HG03025 (cell line): ENCODE data around the gene ADAM12.
A peak's percentile ranks its signal among the peaks of the same experiment; 100 is the strongest.

Source experiments
- ATAC-seq: cut with Tn5 transposase; IDR thresholded peaks from one replicate; pipeline ENCODE4 v1.9.1; 2021; ENCODE audit warnings: mild to moderate bottlenecking, moderate library complexity; ENCODE audit not compliant: unreplicated experiment, low FRiP score

The ADAM12 gene

GRCh38 chr10:126127481-126128029 lies 260.7 kb downstream of the ADAM12 start:
- no peak for ATAC-seq

- no peak for ATAC-seq
Observed at GRCh38 chr10:126126866-126127265, 261.4 kb downstream of the ADAM12 start.

GRCh38 chr10:126126023-126126422 lies 262.3 kb downstream of the ADAM12 start:
- ATAC-seq: no peak

DNA sequence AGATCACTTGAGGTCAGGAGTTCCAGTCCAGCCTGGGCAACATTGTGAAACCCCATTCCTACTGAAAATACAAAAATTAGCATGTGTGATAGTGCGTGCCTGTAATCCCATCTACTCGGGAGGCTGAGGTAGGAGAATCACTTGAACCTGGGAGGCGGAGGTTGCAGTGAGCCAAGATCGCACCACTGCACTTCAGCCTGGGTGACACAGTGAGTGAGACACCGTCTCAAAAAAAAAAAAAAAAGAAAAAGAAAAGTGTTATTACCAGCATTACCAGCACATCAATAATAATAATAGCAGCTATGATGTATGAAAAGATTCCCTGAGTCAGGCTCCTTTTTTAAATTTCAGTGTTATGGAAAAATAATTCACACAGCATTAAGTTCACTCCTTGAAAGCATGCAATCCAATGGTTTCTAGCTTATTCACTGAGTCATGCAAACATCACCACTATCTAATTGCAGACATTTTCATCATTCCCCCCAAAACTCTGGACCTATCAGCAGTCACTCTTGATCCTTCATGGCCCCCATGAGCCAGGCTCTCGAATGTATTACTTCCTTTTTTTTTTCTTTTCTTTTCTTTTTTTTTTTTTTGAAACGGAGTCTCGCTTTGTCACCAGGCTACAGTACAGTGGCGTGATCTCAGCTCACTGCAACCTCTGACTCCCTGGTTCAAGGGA lies 263.5 kb downstream of the ADAM12 start:
- no peak for ATAC-seq

GRCh38 chr10:126124046-126124445 lies 264.2 kb downstream of the ADAM12 start:
- ATAC-seq: no peak

DNA sequence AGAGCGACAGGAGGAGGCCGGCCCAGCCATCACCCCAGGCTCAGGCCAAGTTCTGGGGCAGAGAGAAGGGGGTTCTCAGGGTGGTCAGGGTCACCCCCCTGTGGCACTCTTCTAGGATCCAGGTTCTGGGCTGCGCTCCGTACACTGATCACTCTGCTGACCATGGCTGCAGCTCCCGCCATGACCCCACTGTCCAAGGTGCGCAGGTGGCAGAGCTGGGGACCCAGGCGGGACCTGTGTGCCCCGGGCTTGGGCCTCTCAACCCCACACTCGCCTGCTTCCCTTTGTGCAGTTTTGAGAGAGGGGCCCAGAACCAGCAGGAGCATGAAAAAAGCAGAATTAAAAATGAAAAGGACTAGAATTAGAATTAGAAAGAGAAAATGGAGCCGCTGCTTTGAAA lies 264.8 kb downstream of the ADAM12 start:
- ATAC-seq: no peak

- ATAC-seq: no peak
Observed at GRCh38 chr10:126122881-126123280, 265.4 kb downstream of the ADAM12 start.

- no peak for ATAC-seq
Observed at GRCh38 chr10:126119599-126119998, 268.7 kb downstream of the ADAM12 start.

DNA sequence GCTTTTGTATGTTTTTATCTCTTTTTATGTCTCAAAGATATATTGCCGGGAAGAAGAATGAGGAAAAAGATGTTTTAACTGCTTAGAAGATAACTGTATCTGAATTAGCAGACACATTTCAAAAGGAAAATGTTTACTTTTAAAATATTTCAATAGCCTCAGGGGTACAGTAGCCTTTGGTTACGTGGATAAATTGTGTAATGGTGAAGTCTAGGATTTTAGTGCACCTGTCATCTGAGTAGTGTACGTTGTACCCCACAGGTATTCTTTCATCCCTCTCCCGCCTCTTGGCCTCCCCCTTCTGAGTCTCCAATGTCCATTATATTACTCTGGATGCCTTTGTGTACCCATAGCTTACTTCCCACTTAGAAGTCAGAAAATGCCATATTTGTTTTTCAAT lies 269.8 kb downstream of the ADAM12 start:
- no peak for ATAC-seq

DNA sequence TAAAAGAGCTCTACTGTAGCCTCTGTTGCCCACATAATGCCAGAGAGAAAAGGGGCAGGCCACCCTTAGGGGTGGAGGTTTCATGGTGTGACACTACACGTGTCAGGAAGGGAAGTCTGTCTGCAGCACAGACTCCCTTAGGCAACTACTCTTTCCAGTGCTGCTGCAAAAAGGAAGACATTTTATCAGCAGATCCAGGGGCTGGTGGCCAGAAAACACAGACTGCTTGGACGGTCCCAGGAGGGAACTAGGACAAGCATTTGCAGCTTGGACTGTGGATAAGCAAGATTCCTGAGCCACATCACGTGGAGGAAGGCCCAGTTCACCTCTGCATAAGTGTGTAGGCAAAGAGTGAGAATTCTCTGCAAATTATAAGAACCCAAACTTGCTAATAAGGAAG lies 271.1 kb downstream of the ADAM12 start:
- no peak for ATAC-seq

DNA sequence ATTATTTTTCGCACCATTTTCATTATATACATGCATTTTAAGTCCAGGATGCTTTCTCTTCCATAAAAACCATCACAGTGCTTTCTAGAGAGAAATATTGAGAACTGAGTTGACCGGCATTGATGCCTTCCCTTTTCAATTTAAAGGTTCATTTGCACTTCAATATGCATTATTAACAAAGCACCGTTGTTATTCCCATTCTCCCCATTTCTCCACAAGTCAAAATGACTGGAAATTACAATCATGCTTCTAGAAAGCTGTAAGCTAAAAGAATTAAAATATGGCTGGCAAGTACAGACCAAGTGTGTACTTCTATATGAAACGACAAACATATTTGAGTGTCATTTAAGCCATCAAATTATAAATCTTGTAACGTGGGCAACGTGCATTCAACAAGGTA lies 272.4 kb downstream of the ADAM12 start:
- ATAC-seq: no peak

DNA sequence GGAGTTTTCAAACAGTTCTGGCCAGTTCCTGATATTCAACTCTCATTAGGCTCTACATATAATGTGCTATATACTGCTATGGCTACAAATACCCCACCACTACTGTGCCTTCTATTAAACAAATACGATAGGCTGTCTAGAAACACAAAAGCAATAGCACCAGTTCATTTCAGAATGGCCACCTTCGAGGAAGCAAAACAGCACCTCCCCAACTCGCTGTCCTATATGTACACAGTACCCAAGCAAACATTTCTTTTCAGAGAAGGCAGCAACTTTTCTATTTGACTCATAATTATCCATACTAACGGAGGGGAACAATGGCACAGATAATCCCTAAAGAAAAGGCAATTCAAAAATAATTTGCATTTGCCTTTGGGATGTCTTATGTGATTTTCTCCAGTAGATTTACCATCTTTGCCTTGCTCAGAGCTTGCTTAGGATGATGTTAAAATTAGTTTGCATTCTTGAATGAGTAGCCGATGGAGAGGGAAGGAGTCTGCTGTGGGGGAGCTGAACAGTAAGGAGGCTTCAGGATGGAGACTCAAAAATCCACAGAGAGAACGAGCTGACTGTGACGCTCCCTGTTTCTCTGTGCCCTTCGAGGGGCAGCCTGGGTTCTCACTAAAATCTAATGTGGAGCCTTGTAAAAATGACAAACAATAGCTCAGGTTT lies 273.3 kb downstream of the ADAM12 start:
- no peak for ATAC-seq

- no peak for ATAC-seq
Observed at GRCh38 chr10:126111516-126111915, 276.8 kb downstream of the ADAM12 start.

DNA sequence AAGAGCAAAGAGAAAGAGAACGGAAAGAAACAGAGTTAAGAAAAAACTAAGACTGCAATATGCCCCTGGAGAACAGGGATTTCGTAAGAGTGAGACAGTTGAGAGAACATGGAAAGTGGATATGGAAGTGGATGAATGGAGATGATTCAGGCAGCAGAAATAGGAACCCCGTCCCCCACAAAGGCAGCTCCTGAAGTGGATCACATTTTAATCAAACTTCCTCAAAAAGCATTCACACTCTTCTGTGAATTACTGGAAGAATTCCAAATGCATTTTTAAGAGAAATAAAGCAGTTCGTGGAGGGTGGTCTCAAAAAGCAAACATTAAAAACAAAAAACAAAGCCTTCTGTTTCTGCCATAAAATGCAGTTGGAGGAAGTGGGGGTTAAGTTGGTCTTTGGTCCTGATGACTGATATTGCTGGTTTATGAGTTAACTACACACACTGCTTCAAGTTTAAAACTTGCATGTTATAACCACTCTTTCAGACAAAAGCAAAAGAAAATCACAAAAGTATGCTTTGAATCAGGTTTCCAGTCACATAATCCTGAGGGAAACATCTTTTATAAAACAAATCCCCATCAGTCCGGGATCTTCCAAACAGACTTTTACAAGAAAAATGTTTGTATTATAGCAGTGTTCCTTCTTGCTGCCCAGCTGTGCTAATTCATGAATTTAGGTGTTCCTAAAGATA lies 277.6 kb downstream of the ADAM12 start:
- no peak for ATAC-seq

DNA sequence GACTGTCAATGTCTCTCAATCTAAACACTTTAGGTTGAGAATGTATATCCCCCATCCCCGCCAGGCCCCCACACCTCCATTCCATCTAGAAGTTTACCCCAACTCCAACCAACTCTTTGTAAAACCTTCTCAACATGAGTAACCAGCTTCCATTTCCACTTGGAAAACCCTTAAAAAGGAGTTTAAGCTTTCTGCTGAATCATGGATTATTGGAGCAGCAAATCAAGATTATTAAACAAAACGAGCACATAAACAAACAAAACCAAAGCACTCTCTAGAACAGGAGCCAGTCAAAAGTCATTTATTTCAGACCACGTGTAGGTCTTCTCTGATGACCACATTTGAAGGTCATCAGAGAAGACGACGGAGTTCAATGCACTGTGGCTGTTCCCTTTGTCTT lies 278.4 kb downstream of the ADAM12 start:
- no peak for ATAC-seq

GRCh38 chr10:126108693-126109092 lies 279.6 kb downstream of the ADAM12 start:
- no peak for ATAC-seq

DNA sequence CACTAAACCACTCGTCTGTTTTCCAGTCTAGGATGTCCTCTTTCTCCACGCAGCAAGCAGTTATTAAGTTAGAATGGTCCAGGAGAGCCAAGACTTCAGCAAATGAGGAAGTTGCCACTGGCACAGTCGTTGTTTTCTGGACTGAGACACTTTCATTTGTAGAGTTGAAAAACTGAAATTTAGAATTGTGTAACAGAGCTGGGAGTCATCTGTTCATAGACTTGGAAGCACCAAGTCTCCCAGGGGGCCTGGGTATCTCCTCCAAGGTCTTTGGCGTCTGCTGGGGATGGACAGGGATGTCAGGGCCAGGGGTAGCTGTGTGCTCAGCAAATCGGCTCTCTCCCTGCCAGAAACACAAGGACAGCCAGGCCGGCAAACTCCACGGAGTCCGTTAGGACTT lies 283.5 kb downstream of the ADAM12 start:
- ATAC-seq: no peak

DNA sequence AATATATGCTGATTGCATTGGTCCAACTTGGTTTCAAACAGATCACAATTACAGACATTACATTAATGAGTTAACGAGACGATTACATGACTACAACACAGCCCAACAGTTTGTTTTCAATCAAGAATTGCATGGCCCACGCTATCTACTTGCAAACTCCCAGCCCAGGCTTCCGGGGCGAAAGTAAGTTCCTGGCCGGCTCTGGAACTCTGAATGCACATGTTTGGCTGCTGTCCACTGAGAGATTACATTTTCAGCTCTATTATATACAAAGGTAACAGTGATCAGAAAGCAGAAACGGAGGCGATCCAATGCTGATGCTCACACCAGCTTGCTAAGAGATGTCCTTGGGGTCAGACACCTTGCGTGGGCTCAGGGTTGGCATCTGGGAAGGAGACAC lies 285.6 kb downstream of the ADAM12 start:
- no peak for ATAC-seq

GRCh38 chr10:126101736-126102135 lies 286.5 kb downstream of the ADAM12 start:
- ATAC-seq: peak; percentile 97

GRCh38 chr10:126101325-126101724 lies 287.0 kb downstream of the ADAM12 start:
- ATAC-seq: no peak

GRCh38 chr10:126099366-126099765 lies 288.9 kb downstream of the ADAM12 start:
- no peak for ATAC-seq

- ATAC-seq: no peak
Observed at GRCh38 chr10:126098226-126098581, 290.1 kb downstream of the ADAM12 start.
